GM10847 (cell line): ENCODE measurements around the gene ANKRD39.
A peak's percentile ranks its signal among the peaks of the same experiment; 100 is the strongest.

Experiments used
- POLR2A ChIP-seq: IDR thresholded peaks from 2 replicates; pipeline ENCODE4 v1.6.1; 2011; ENCODE audit not compliant: insufficient read length; ENCODE audit errors: extremely low read depth

The ANKRD39 gene

DNA sequence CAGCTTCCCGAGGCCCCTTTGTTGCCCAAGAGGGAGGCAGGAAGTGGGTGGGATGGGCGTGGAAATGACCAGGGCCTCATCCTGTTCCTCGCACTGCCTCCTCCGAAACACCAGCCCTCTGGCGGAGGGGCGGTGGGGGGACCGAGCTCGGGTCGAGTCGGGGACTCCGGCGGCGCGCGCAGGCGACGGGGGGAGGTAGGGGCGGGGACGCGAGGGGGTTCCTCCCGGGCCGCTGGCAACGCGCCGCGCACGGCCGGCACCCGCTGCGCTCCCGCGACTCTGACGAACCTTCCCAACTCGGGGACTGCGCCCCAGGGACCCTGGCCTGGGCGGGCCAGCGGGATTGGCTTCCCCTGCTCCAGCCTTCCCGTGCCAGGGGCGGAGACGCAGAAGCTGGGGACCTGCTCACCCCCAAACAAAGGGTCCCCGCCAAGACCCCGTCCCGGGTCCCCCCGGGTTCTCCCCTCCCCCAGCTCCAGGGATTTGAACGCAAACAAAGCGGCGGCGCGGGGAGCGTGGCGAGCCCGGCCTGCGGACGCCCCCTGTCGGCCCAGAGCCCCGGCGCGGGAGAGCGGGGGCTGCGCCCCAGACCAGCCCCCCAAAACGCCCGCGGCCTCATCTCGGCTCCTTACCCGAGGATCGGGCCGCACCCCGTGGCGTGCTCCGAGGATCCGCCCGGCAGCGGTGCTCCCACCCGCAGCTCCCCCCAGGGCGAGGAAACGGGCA lies 10.9 kb upstream of the ANKRD39 start:
- TF ChIP-seq POLR2A, result no peak

DNA sequence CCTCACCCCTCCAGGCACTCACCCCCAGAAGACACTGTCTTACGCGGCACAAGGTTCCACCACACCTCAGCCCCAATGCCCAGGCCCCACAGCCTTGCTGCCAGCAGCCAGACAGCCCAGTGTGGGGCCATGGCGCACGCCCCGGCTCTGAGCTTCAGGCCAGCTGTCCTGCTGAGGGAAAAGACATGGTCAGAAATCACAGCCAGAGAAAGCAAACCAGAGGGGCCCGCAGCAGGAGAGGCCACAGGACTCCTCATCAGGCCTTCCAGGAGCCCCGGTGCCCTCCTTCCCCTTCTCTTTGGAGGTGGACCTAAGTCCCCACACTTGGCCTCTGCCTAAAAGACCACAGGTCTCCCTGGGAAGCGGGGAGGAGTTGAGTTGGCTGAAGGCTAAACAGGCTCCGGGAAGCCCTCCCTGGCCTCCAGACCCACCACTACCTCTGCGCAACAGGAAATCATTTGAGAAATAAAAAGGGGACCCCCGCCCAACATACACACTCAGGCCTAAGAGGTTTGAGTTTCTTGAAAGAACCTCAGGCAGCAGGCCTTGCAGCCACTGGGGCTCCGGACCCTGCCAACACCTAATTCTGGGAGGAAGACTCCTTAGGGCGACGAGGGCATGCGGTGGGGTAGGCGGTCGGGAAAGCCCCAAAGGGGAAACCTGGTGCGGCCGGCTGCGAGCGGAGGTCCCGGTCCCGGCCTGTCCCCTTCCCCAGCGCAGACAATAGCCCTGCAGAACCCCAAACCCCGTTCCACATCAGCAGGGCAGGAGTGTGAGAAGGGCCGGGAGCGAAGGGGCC lies 10.1 kb upstream of the ANKRD39 start:
- peak; percentile 56 for TF ChIP-seq POLR2A

DNA sequence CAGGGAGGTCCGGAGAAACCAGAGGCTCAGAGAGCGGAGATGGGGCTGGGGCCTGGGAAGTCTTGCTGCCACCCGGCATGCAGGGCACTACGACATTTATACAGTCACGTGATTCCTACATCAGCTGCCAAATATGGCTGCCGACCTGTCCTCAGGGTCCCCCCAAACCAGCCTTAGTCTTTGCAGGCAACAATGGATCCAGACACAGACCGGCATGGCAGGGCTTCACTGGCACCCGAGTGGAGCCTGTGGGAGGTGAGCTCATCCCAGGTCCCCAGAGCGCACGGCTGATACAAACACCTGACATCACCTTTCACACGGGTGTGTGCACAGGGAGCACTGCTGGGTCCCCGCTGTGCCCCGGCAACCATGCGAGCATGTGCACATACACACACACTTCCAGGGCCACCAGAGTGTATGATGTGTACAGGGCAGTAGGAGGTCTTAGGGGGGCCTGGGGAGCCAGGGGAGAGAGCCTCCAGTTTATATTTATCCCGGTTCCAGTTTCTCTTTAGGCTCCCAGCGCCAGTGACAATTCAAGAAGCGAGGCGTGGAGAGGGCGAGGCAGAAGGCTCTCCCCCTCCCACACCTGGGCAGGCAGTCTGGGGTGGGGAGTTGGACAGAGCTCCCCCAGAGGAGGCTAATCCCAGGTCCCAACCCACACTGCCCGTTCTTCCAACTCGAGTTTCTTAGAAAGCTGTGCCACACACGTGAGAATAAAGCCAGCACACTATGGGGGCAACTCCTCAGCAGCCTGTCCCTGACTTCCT lies 9.4 kb upstream of the ANKRD39 start:
- no peak for TF ChIP-seq POLR2A

DNA sequence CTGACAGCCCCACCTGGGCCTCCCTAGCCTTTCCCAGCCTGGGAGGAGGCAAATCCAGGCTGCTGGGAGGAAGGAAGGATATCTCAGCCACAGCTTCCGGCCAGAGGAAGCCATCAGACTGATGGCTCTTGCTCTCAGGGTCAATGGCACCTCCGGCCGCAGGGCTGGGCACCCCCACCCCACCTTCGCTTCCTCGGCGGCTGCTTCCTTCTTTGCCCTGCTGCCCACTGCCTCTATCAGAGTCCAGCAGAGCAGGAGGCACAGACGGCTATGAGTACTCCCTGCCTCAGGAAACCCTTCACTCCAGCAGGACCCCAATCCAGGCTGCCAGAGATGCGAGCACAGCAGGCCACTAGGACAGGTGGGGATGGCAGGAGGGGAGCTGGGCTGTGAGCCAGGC lies 8.8 kb upstream of the ANKRD39 start:
- TF ChIP-seq POLR2A, result no peak

DNA sequence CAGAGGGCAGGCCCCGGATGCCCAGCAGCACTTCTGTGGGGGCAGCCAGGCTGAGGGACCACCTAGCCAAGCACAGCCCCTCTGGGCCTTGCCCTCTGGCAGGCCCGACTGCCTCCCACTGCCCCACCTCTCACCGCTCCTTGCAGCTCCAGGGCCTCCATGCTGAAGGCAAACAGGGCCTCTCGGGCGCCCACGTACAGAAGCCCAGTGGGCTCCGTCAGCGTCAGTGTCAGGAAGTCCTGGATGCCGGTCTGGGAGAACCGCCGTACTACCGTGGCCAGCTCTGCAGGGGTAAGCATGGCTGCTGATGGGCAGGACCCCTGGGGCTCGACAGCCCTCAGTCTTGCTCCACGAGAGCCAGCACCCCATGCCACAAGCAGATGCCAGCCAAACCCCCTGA lies 8.3 kb upstream of the ANKRD39 start:
- no peak for TF ChIP-seq POLR2A

DNA sequence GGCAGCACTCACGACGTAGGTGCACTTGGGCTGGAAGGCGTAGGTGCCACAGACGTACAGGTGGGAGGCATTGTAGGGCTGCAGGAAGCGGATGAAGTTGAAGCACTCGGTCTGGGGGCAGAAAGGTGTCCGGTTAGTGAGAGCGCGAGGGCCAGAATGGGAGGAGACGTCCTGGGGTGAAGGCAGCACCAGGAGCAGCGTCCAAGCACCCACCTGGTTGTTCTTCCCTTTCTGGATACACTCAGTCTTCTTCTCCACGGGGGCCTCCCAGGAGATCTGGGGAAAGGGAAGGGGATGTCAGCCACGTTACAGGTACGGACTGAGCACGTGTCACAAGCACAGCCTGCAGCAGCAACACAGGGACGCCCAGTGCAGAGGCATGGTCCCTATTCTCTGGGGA lies 7.8 kb upstream of the ANKRD39 start:
- TF ChIP-seq POLR2A, result no peak

DNA sequence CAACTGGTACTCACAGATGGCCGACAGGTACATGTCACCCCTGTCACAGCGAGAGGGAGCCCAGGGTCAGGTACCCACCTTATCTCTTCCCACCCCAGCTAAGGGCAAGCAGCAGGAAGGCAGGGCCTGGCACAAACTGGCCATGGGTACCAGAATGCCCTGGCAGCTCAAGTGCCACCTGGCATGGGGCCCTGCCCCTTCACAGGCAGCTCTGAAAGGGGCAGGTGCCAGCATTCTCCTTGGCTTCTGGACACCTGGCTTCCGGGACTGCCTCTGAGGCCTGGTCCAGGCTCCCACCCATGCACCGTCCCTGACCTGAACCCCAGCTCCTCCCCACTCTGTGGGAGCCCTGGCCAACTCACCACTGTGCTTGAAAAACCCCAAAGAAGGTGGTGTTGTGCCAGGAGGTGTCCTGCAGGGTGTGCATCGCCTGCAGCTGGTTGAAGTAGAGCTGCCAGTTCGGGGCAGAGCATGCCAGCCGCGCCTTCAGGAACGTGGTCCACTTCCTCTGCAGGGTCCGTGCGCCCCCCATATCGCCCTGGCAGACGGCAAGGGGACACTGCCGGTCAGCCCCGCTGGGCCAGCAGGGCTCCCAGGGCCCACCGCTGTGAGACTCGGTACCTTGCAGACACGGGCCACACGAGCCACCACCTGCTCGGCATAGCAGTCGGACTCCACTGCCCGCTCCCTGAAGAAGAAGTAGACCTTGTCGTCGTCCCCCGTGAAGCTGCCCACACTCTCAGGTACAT lies 6.7 kb upstream of the ANKRD39 start:
- no peak for TF ChIP-seq POLR2A

DNA sequence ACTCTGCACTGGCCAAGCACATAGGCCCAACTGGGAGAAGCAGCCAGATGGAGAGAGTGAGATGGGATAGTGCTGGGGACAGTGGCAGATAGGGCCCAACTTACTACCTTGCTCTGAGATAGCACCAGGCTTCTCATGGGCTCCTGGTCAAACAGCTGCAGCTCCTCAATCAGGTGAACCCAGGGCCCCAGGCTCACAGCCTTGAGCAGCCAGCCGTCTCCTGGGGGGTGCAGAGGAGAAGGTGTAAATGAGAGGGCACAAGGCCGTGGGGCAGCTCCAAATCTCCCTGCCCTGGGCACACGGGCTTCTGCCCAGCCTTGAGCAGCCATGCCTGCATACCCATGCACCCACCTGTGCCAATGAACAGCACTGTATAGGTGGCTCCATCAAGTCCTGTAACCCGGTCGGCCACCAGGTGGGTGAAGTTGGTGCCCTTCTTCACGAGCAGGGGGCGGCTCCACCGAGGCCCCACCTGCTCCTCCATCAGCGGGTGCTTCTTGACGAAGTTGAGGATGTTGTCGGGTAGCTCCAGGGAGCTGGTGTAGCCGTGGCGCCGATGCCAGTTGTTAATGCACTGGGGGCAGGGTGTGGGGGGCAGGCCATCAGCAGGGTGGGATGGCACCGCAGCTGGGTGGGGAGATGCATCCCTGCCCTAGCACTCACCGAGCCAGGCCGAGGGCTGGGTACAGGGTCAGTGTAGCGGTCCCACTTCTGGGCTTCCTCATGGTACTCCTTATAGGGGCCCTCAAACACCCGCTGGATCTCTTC lies 5.9 kb upstream of the ANKRD39 start:
- no peak for TF ChIP-seq POLR2A

DNA sequence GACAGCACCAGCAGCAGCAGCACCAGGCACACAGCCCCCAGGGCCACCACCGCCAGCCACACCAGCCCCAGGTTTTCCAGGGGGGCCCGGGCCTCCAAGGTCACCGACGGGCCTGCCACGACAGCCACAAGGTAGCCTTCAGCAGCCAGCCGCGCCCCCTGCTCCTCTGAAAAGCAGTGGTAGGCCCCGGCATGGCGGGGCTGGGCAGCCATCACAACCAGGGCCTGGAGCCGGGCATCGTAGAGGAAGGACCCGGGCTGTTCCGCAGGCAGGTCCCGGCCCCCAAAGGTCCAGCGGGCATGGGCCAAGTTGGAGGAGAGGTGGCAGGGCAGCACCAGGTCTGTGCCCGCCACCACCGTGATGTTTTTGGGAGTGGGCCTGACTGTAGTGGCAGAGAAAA lies 3.3 kb upstream of the ANKRD39 start:
- TF ChIP-seq POLR2A, result no peak

DNA sequence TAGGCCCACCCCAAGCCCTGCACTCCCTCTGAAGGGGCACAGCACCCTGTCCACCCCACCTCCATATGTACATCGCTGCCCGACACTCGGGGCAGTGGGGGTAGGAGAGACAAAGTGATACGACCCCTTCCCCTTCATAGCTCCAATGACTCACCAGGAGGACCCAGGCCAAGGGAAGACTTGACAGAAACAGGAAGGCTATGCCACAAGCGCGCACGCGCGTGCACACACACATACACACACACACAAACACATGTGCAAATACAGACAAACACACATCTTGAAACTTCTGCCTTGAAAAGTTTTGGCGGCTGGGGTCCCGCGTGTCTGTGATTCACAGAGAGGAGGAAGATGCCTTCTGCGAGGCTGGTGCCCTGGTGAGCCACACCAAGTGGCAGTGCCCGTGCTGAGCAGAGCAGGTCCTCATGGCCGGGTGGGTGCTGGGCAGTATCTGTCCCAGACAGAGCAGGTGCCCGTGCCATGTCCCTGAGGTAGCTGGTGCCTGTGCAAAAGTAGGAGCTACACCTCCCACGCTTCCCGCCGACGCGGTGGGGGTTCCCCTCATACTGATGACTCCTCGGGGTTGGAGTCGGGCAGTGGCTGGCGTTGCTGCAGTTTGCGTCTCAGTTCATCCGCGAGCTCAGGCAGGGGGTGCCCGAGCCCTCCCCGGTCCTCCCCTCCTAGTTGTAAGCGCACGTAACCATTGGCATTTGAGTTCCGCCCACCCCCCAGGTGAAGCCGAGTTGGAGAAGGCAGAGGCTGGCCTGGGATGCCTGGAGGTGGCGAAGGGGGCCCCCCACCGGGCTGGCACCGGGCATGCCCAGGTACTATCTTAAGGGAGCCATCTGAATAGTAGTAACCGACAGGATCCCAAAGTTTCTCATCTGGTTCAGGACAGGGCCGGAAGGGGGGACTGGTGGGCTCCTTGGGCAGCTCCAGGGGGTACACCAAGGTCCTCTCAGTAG lies 2.5 kb upstream of the ANKRD39 start:
- TF ChIP-seq POLR2A, result no peak

DNA sequence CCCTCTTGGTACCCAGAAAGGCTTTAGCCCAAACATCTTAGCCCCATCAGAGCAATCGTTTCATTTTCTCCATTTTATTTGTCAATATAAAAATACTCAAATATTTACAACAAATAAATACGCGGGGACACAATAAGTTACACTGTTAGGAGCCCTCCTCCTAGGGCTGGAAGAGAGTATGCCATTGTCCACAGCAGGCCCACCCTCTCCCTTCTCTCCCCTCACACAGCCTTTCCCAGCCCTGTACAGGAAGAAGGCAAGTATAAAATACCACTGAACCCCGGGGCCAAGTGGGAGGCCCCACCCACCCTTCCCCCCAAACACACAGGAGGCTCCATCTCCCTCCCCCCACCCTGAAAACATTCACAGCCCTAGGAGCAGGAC lies 1.9 kb upstream of the ANKRD39 start:
- no peak for TF ChIP-seq POLR2A

DNA sequence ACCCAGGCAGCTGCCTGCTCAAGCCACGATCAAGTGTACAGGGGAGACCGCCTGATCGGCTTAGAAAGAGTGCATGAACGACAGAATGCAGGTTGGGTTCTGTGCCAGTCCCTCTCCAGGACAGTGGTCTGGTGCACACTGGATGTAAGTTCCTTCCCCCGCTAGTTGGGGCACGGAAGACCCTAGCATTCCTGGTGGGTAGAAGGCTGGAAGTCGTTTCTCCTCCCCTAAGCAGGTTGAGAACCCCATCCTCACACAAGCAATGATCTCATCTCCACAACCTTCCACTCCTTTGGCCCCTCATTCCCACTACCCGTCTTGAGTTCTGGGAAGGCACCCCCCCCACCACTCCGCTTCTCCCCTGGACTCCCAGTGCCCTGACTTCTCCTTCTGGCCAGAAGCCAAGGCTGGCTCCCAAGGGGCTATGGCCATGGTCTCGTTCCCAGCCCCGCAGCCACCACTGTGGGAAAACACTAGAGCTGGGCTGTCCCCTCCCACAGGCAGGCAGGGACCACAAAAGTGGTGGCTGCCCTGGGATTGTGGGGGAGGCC lies 1.4 kb upstream of the ANKRD39 start:
- no peak for TF ChIP-seq POLR2A
